Sigmoid colon (tissue), 7 donors: ENCODE measurements around the gene TMTC1. TPM values are rescaled to one million over a fixed set of nuclear protein-coding genes. Genes with fewer than 3 reads are reported as not detected.
"Not testable (repeated sequence)": the region's sequence is repeated elsewhere in the genome, so short reads cannot be mapped to it uniquely, and the experiment has no call there.

Source experiments
- DNase-seq: peaks from one replicate; pipeline ENCODE4 v3.0.0-alpha.2; 2019
- H3K27ac ChIP-seq, 4 donors: fragments of 200-600 bp; sonication (generic); one replicate each; pipeline ENCODE4 v1.5.1; 2016 to 2019; ENCODE audit warnings: mild to moderate bottlenecking in 1 of 4
- H3K27me3 ChIP-seq, 3 donors: fragments of 200-600 bp; sonication (generic); one replicate each; pipeline ENCODE4 v1.5.1; 2019; ENCODE audit warnings: mild to moderate bottlenecking in 1 of 3
- H3K36me3 ChIP-seq, 4 donors: fragments of 200-600 bp; sonication (generic); one replicate each; pipeline ENCODE4 v1.5.1; 2016 to 2019
- H3K4me1 ChIP-seq, 4 donors: fragments of 200-600 bp; sonication (generic); one replicate each; pipeline ENCODE4 v1.5.1; 2017 to 2019
- H3K4me3 ChIP-seq, 4 donors: fragments of 200-600 bp; sonication (generic); one replicate each; pipeline ENCODE4 v1.5.1; 2017 to 2019; ENCODE audit warnings: mild to moderate bottlenecking in 2 of 4, moderate library complexity in 1 of 4
- H3K9me3 ChIP-seq, 4 donors: fragments of 200-600 bp in 3 of 4; sonication (generic) in 3 of 4; one replicate each; pipeline versions ENCODE4 v1.5.1 to v1.6.1; 2013 to 2019
- EP300 ChIP-seq, 4 donors: sonication (generic); formaldehyde crosslinking; IDR thresholded peaks; one replicate each; pipeline ENCODE4 v1.6.1; 2017; ENCODE audit warnings: antibody characterized with exemption in 4 of 4
- POLR2A ChIP-seq, 2 donors: fragments of 450-650 bp; IDR thresholded peaks; one replicate each; pipeline ENCODE4 v1.6.1; 2016; ENCODE audit warnings: antibody characterized with exemption in 2 of 2, mild to moderate bottlenecking in 2 of 2, moderate library complexity in 2 of 2
- POLR2AphosphoS5 ChIP-seq, 4 donors: sonication (generic); formaldehyde crosslinking; IDR thresholded peaks; one replicate each; pipeline ENCODE4 v1.6.1; 2017; ENCODE audit warnings: antibody characterized with exemption in 4 of 4
- WGBS, 2 donors: extraction: QIAGEN DNeasy Blood & Tissue Kit; methylation state at CpG; one replicate each; pipeline ENCODE4 v1.1.7; 2013; 5-methylcytosine and 5-hydroxymethylcytosine counted together
- intact Hi-C: fragments of 100-400 bp; cut with DNase I; formaldehyde crosslinking; loops from one replicate; pipeline ENCODE4 v1.15.1; 2023
- polyA plus RNA-seq, 3 donors: library from polyadenylated mRNA; stranded (reverse); fragments of 200-250 nt; gene quantifications; one replicate each; pipeline ENCODE4 v1.2.3, GENCODE V29; 2013
- total RNA-seq, 4 donors: library from RNA; depleted of rRNA; stranded (reverse); fragments of >200 nt; gene quantifications; one replicate each; pipeline ENCODE4 v1.1.0, GENCODE V29; 2016
- TF ChIP-seq, protein P1 (sequence below), 4 experiments: fragments of 450-650 bp in 3 of 4; fragments of 200-600 bp in 1 of 4; IDR thresholded peaks; one replicate each; pipeline ENCODE4 v1.5.1; 2016 to 2019; ENCODE audit warnings: antibody characterized with exemption in 4 of 4, mild to moderate bottlenecking in 3 of 4, moderate library complexity in 2 of 4
- donor health status: healthy with polysubstance abuse.
- donor health status: Bipolar disorder and iron deficiency.
- donor health status: healthy.

Gene TMTC1
- total and polyA plus RNA-seq, 7 donors = 0.46 to 77.5 (median 61.5) TPM

DNA sequence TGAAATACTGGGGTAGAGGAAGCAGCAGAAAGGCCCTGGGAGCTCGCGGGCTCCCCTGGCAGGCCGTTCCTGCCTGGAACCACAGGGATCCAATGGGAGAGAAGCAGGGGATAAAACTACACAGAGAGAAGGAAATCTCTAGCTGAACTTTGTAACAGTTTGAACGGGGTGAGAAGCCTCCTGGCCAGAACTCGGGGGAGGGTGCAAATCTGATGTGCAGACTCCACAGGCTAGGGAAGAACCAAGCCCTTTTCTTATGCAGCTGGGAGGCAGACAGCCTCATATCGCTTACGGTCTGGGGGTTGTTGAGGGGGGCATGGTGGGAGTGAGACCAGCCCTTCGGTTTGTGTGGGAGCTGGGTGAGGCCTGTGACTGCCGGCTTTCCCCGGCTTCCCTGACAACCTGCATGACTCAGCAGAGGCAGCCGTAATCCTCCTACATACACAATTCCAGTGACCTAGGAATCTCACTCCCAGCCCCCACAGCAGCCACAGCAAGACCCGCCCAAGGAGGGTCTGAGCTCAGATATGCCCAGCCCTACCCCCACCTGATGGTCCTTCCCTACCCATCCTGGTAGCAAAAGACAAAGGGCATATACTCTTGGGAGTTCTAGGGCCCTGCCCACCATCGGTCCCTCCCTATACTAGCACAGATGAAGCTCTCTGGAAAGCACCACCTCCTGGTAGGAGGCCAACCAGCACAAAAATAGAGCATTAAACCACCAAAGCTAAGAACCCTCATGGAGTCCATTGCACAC, 143.0 kb downstream of the TMTC1 start:
- 48 to 70% methylated on average over 13 of the region's 13 CpGs for whole genome bisulfite sequencing, 2 donors
- no peak for DNase-seq
- TF ChIP-seq POLR2AphosphoS5 (IDR thresholded peaks at IDR 0.05) (no peak), EP300 (IDR thresholded peaks at IDR 0.05) (no peak), POLR2A (IDR thresholded peaks at IDR 0.05) (no peak)
- TF ChIP-seq, protein P1, sequence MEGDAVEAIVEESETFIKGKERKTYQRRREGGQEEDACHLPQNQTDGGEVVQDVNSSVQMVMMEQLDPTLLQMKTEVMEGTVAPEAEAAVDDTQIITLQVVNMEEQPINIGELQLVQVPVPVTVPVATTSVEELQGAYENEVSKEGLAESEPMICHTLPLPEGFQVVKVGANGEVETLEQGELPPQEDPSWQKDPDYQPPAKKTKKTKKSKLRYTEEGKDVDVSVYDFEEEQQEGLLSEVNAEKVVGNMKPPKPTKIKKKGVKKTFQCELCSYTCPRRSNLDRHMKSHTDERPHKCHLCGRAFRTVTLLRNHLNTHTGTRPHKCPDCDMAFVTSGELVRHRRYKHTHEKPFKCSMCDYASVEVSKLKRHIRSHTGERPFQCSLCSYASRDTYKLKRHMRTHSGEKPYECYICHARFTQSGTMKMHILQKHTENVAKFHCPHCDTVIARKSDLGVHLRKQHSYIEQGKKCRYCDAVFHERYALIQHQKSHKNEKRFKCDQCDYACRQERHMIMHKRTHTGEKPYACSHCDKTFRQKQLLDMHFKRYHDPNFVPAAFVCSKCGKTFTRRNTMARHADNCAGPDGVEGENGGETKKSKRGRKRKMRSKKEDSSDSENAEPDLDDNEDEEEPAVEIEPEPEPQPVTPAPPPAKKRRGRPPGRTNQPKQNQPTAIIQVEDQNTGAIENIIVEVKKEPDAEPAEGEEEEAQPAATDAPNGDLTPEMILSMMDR (IDR thresholded peaks at IDR 0.05) = no peak
- H3K27me3 ChIP-seq = no peaks in the 10 kb centered on the region
- H3K4me3 ChIP-seq = no peak overlapping the region
- H3K27ac ChIP-seq = peak overlapping the region; percentile 37 to 51 (median 46)
- peaks cover 0 to 16% (median 13%) of the 10 kb centered on the region in 4 donors for H3K4me1 ChIP-seq
- intact Hi-C loops = no loop called here
- H3K9me3 ChIP-seq = no peaks in the 10 kb centered on the region
- no peaks in the 10 kb centered on the region for H3K36me3 ChIP-seq

DNA sequence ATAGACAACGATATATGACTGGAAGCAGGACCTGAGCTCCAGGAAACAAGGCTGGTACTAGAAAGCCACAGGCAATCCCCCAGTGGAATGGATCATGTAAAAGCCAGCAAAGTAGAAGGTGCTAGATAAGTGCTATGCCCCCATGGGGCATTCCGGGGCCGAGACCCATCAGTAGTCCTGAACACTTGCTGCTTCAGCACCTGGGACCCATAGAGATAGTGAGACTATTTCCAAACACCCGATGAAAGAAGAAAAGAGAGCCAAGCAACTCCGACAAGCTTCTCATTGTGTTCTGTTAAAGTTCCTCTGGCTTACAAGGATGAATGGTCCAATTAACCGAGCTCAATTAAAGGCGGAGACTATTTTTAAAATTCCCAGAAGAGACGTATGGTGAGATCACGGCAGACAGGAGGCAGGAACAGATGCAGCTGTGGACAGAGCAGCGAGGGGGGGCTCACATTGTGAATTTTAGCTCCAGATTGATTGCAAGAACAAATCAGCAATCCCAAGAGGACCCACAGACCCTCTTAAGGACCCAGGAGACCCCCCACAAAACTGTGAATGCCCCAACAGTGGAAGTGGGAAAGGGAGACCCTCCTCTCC, 143.7 kb downstream of the TMTC1 start:
- intact Hi-C loops = no loop called here
- no peaks in the 10 kb centered on the region for H3K9me3 ChIP-seq
- TF ChIP-seq, protein P1 (IDR thresholded peaks at IDR 0.05) = no peak
- TF ChIP-seq POLR2A (IDR thresholded peaks at IDR 0.05) (no peak), EP300 (IDR thresholded peaks at IDR 0.05) (no peak), POLR2AphosphoS5 (IDR thresholded peaks at IDR 0.05) (no peak)
- H3K27me3 ChIP-seq = no peaks in the 10 kb centered on the region
- H3K27ac ChIP-seq = peak overlapping the region; percentile 37 to 51 (median 46)
- no peak overlapping the region for H3K4me3 ChIP-seq
- H3K36me3 ChIP-seq = no peaks in the 10 kb centered on the region
- WGBS, 2 donors = 88% methylated on average over 10 of the region's 10 CpGs
- peaks cover 0 to 16% (median 13%) of the 10 kb centered on the region in 4 donors for H3K4me1 ChIP-seq
- DNase-seq = no peak

DNA sequence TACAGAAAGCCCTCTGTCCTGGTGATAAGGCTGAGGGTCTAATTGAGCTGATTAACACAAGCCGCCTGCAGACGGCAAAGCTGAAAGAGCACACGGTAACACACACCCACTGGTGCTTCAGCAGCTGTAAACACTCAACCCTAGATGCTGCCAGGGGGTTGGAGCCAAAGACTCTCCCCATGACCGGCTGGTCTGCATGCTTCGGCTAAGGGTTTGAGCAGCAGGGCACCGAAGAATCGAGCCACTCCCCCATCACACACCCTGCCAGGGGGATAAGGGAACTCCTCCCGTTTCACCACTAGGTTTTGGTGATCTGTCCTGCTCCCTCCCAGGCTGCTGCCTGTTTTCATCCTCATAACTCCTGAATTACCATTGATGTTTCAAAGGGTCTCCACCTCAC, 145.2 kb downstream of the TMTC1 start:
- no peak for DNase-seq
- TF ChIP-seq EP300 (IDR thresholded peaks at IDR 0.05) = no peak
- TF ChIP-seq, protein P1 (IDR thresholded peaks at IDR 0.05) = no peak
- TF ChIP-seq POLR2A (IDR thresholded peaks at IDR 0.05) = no peak
- no peak for TF ChIP-seq POLR2AphosphoS5 (IDR thresholded peaks at IDR 0.05)
- Histone ChIP-seq H3K27ac (no peak overlapping the region), H3K27me3 (no peaks in the 10 kb centered on the region), H3K4me3 (no peak overlapping the region), H3K9me3 (no peaks in the 10 kb centered on the region), H3K36me3 (no peaks in the 10 kb centered on the region), H3K4me1 (peaks cover 0 to 16% (median 13%) of the 10 kb centered on the region in 4 donors)
- 83 to 92% methylated on average over 8 of the region's 8 CpGs for WGBS, 2 donors
- intact Hi-C loops = no loop called here

DNA sequence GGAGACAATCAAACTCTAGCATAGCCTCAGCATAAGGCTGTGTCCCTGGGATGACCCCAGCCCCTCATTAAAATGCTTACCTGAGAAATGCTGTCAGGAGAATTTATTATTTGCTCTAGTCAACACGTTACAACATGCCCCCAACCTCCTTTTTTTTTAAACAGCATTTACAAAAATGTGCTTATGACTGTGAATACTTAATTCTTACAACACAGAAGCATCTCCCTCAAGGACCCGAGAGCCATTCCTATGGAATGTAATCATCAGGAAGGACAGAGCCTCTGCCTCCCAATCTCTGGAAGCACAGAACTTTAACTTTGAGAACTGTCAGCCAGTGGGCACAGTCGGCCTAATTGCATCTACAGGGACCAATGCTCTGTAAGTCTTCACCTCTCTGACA, 149.7 kb downstream of the TMTC1 start:
- no peak overlapping the region for H3K27ac ChIP-seq
- no peaks in the 10 kb centered on the region for H3K4me1 ChIP-seq
- no peaks in the 10 kb centered on the region for H3K9me3 ChIP-seq
- intact Hi-C loops = no loop called here
- H3K27me3 ChIP-seq = no peaks in the 10 kb centered on the region
- 40 to 58% methylated on average over 3 of the region's 3 CpGs for WGBS, 2 donors
- no peak for DNase-seq
- H3K36me3 ChIP-seq = peaks cover 0 to 10% (median 3%) of the 10 kb centered on the region in 4 donors
- no peak overlapping the region for H3K4me3 ChIP-seq
- no peak for TF ChIP-seq POLR2A (IDR thresholded peaks at IDR 0.05)
- TF ChIP-seq, protein P1 (IDR thresholded peaks at IDR 0.05) = no peak
- no peak for TF ChIP-seq POLR2AphosphoS5 (IDR thresholded peaks at IDR 0.05)
- no peak for TF ChIP-seq EP300 (IDR thresholded peaks at IDR 0.05)

DNA sequence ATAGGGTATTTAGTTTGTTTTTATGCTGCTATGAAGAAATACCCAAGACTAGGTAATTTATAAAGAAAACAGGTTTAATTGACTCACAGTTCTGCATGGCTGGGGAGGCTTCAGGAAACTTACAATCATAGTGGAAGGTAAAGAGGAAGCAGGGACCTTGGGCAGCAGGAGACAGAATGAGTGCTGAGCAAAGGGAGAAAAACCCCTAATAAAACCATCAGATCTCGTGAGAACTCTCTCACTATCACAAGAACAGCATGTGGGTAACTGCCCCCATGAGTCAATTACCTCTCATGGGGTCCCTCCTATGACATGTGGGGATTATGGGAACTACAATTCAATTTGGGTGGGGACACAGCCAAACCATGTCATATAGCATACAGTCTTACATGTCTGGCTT, 153.6 kb downstream of the TMTC1 start:
- H3K4me1 ChIP-seq = peaks cover 0 to 16% (median 14%) of the 10 kb centered on the region in 4 donors
- 3 to 43% methylated on average over 1 of the region's 1 CpG for WGBS, 2 donors

More for the DNA sequence above, 153.6 kb downstream of the TMTC1 start:
- H3K9me3 ChIP-seq, intact Hi-C loops, H3K27ac ChIP-seq, DNase-seq, H3K4me3 ChIP-seq, H3K27me3 ChIP-seq: not testable (repeated sequence)
- H3K36me3 ChIP-seq = peaks cover 0 to 16% (median 3%) of the 10 kb centered on the region in 4 donors
